GM12892 (cell line): Measurements from ENCODE around the gene TSPAN13.
"Not testable (repeated sequence)": the region's sequence is repeated elsewhere in the genome, so short reads cannot be mapped to it uniquely, and the experiment has no call there.

Experiments used
- DNase-seq: peaks from one replicate; pipeline ENCODE4 v3.0.0; 2011; ENCODE audit not compliant: insufficient read length
- FAIRE-seq: peaks from 2 replicates; lab custom pipeline; 2011; peaks lifted over from hg19 to GRCh38; lab: Jason Lieb, UNC
- POLR2A ChIP-seq: IDR thresholded peaks from 2 replicates; pipeline ENCODE4 v1.6.1; 2011; ENCODE audit warnings: low read depth, low read length, control low read depth
- POLR2AphosphoS5 ChIP-seq: IDR thresholded peaks from 2 replicates; pipeline ENCODE4 v1.6.1; 2011; ENCODE audit warnings: low read depth, low read length, control low read depth
- TAF1 ChIP-seq: IDR thresholded peaks from 2 replicates; pipeline ENCODE4 v1.6.1; 2011; ENCODE audit warnings: low read depth, mild to moderate bottlenecking, control low read depth, low read length, borderline replicate concordance

Gene TSPAN13

DNA sequence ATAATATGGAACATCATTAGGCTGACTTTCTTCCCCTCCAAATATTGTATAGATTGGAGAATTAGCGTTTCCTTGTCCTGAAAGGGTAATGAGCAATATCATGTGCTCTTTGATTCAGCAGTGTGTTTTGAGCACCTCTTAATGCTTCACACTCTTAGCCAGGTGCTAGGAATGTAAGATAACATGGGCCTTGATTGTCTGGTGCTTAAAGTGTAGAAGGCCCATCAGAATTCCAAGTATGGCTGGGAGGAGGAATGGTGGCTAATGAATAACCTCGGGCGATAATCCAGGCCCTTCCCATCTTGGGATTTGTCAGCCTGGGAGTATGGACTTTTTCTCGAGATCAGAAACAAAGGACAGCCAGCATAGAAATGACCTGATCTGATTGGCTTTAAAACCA lies 8.6 kb downstream of the TSPAN13 start:
- no peak for FAIRE-seq
- no peak for TF ChIP-seq POLR2A
- no peak for TF ChIP-seq TAF1
- no peak for TF ChIP-seq POLR2AphosphoS5
- DNase-seq = no peak

DNA sequence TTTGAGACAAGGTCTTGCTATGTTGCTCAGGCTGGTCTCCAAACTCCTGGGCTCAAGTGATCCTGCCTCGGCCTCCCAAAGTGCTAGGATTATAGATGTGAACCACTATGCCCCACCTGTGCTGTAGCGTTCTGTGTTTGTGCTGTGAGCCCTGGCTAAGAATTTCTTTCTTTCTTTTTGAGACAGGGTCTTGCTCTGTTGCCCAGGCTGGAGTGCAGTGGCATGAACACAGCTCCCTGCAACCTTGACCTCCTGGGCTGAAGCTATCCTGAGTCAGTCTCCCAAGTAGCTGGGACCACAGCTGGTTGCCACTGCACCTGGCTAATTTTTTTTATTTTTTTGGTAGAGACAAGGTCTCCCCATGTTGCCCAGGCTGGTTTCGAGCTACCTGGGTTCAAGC lies 11.4 kb downstream of the TSPAN13 start:
- TF ChIP-seq POLR2AphosphoS5 (no peak), POLR2A (no peak), TAF1 (no peak)
- DNase-seq (no peak), FAIRE-seq (no peak)

DNA sequence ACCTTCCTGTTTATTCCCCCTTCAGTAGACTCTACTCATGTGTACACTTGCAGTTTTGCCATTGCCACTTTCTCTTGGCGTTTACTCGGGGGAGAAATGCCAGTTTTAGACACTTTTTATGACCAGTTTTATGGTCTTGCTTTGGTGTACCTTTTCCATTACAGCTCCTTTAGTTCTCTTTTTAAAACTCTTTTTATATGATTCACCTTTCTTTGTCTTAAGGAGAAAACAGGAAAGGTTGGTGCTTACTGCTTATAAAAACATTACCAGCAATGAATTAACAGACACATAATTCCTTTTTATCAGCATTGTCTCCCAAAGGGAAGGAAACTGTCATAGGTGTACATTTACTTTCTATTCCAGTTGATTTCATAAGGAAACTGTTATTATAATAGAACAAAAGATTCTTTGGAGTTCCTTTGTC lies 11.9 kb downstream of the TSPAN13 start:
- FAIRE-seq (no peak), DNase-seq (no peak)
- TF ChIP-seq POLR2AphosphoS5 (no peak), TAF1 (no peak), POLR2A (no peak)

DNA sequence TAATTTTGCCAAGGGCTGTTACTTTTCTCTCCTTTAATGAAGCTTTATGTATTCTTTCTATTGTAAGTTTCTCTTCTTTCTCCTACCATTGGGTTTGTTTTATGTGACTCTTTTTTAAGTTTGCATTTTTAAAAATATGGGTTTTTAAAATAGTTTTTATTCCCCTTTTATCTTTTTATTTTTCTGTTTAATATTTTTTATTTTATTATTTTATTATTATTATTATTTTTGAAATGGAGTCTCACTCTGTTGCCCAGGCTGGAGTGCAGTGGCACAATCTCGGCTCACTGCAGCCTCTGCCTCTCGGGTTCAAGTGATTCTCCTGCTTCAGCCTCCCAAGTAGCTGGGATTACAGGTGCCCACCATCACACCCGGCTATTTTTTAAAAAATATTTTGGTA lies 16.4 kb downstream of the TSPAN13 start:
- DNase-seq, FAIRE-seq: not testable (repeated sequence)

DNA sequence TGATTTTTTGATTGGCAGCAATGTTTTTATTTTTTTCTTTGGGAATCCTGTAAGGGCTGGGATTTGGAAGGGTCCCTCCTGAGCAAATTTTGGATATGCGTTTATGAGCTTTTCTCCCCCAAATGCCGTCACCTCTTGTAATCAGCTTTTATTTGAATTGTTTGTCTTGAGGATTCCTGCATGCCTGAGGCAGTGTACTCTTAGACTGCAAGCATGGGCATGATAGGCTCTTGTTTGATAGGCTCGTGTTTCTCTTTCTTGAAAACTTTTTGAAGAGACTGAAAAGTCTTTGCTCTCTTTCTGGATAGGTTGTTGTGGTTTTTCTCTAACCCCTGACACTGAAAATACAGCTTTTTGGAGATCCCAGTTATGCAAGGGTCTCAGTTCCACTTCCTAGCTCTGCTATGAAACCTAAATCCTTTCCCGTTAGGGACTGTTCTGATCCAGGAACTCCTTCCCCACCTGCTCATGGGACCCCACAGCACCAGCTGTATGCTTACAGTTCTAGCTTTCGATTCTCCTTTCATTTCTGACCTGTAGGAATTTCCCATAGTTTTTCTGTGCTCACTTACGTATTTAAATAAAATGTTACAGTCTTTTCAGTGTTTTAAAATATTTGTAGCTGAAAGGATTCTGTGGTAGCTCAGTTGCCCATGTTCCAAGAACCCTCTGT lies 17.2 kb downstream of the TSPAN13 start:
- DNase-seq = no peak
- no peak for TF ChIP-seq POLR2AphosphoS5
- TF ChIP-seq TAF1 = no peak
- TF ChIP-seq POLR2A = no peak
- no peak for FAIRE-seq

GRCh38 chr7:16773326-16773725 lies 19.8 kb downstream of the TSPAN13 start:
- FAIRE-seq = no peak
- TF ChIP-seq TAF1 = no peak
- TF ChIP-seq POLR2AphosphoS5 = no peak
- TF ChIP-seq POLR2A = no peak

GRCh38 chr7:16773884-16774283 lies 20.3 kb downstream of the TSPAN13 start:
- TF ChIP-seq POLR2AphosphoS5 (no peak), TAF1 (no peak), POLR2A (no peak)
- DNase-seq = no peak
- no peak for FAIRE-seq

More at GRCh38 chr7:16773326-16773725, 19.8 kb downstream of the TSPAN13 start:
- DNase-seq = no peak

DNA sequence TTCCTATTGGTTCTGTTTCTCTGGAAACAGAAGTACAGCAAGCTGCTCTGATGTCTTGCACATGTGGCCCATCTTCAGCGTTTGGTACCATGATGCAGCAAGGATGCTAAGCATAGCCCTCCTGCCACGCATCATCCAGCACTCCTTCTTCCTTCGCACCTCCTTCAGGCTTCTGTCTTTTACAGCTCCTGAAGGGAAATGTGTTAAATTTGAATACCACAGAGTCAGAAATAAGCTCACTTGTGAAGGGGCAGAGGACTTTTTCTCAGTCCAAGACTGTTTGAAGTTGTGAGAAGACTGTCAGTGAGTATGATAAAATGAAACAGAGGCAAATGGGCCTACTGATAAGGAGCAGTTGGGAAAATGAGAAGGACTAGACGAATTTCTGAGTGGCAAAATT lies 20.7 kb downstream of the TSPAN13 start:
- TF ChIP-seq POLR2A = no peak
- TF ChIP-seq TAF1 = no peak
- TF ChIP-seq POLR2AphosphoS5 = no peak
- FAIRE-seq (no peak), DNase-seq (no peak)

GRCh38 chr7:16774986-16775385 lies 21.4 kb downstream of the TSPAN13 start:
- DNase-seq (no peak), FAIRE-seq (no peak)
- TF ChIP-seq POLR2A (no peak), TAF1 (no peak), POLR2AphosphoS5 (no peak)

- TF ChIP-seq POLR2A (no peak), POLR2AphosphoS5 (no peak), TAF1 (no peak)
- DNase-seq (no peak), FAIRE-seq (no peak)
These were observed 22.5 kb downstream of the TSPAN13 start for GRCh38 chr7:16776053-16776452.

GRCh38 chr7:16778476-16778875 lies 24.9 kb downstream of the TSPAN13 start:
- DNase-seq (no peak), FAIRE-seq (no peak)
- TF ChIP-seq TAF1 (no peak), POLR2AphosphoS5 (no peak), POLR2A (no peak)

GRCh38 chr7:16779051-16779450 lies 25.5 kb downstream of the TSPAN13 start:
- no peak for DNase-seq
- FAIRE-seq = no peak
- TF ChIP-seq POLR2AphosphoS5 (no peak), POLR2A (no peak), TAF1 (no peak)

DNA sequence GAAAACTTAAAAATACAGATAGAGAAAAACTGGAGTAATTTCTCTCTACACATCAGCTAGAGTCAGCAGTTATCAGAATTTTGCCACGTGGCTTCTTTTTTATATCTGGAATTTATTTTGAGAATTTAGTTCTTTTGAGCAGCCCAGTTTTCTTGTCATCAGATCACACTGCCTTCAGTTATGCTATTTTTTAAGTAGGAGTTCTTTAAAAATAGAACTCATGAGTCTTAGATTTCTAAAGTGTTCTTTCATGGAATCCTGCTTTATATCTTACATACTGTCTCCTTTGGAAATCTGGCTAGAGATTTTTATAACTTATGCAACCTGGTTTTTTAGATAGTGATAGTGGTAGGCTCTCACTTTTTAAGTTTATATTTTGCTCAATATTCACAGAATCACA lies 27.0 kb downstream of the TSPAN13 start:
- no peak for FAIRE-seq
- DNase-seq = no peak
- no peak for TF ChIP-seq POLR2A
- no peak for TF ChIP-seq POLR2AphosphoS5
- no peak for TF ChIP-seq TAF1

DNA sequence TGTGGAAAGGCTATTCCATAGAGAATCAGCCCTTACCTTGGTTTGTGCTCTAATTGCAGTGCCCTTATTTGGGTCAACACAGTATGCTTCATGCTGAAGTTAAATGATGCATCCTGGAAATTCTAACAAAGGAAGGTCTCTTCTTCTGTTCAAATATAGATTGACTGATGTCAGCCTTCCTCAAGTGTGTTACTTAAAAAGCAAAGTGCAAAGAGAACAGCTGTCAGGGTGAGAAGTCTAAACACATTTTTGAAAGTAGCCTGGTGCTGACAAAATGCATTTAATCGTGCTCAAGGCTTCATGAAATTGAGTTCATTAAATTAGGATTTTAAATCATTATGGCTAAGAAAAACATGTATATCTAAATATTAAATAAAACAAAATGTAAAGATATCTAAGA lies 31.8 kb downstream of the TSPAN13 start:
- TF ChIP-seq TAF1 (no peak), POLR2AphosphoS5 (no peak), POLR2A (no peak)
- DNase-seq (no peak), FAIRE-seq (no peak)
